ENCODE data around the gene SLC17A9. TPM values are rescaled to one million over a fixed set of nuclear protein-coding genes. Genes with fewer than 3 reads are reported as not detected.
A peak's percentile ranks its signal among the peaks of the same experiment; 100 is the strongest.

Gene SLC17A9
- total and polyA plus RNA-seq, 2 experiments from 2014 or later = 32.0 to 39.3 TPM

- H3K4me2 ChIP-seq = peak overlapping the region; percentile 82
- no peak overlapping the region for H3K27ac Mint-ChIP-seq
- peak overlapping the region; percentile 61 for H3K4me3 ChIP-seq
These were observed 575 bp upstream of the SLC17A9 start for GRCh38 chr20:62951896-62952372.

GRCh38 chr20:62952968-62953838, 694 bp downstream of the SLC17A9 start:
- Histone ChIP-seq H3K4me1 (ENCODE audit: insufficient read depth) (peaks cover 19% of the 10 kb centered on the region), H4K20me1 (replicated peaks; ENCODE audit: insufficient read depth) (peaks cover 16% of the 10 kb centered on the region), H3K4me2 (peak overlapping the region; percentile 82), H3F3A (replicated peaks; ENCODE audit: low read depth) (peaks cover 20% of the 10 kb centered on the region; the same call in 1 of the 2 replicates), H2AFZ (no peak overlapping the region), H3K9me2 (ENCODE audit: insufficient read depth) (no peaks in the 10 kb centered on the region), H3K27me3 (ENCODE audit: insufficient read depth) (no peaks in the 10 kb centered on the region), H3K27ac (ENCODE audit: low read depth) (peak overlapping the region; percentile 9; the same call in 1 of the 2 replicates), H3K36me3 (ENCODE audit: insufficient read depth) (peaks cover 7% of the 10 kb centered on the region), H3K79me2 (replicated peaks; ENCODE audit: insufficient read depth) (peaks cover 39% of the 10 kb centered on the region), H3K4me3 (peak overlapping the region; percentile 61)
- TF ChIP-seq REST (IDR thresholded peaks at IDR 0.05; ENCODE audit: unreplicated experiment) (no peak), ZNF331 (CRISPR knock-in tag; IDR thresholded peaks at IDR 0.05; ENCODE audit: low read depth) (no peak), JUNB (IDR thresholded peaks at IDR 0.05; ENCODE audit: unreplicated experiment) (no peak), ZNF114 (CRISPR knock-in tag; IDR thresholded peaks at IDR 0.05) (no peak)
- ATAC-seq (peak; percentile 19), DNase-seq (ENCODE audit: low spot score) (no peak)
- peak overlapping the region; percentile 72 for H3K4me3 Mint-ChIP-seq
- H3K27me3 Mint-ChIP-seq (ENCODE audit: insufficient read depth, low read depth, poor library complexity) = peaks cover 14% of the 10 kb centered on the region
- no peak overlapping the region for H3K27ac Mint-ChIP-seq
- H3K4me1 Mint-ChIP-seq = peaks cover 16% of the 10 kb centered on the region
- peaks cover 33% of the 10 kb centered on the region for H3K36me3 Mint-ChIP-seq (ENCODE audit: low read depth)
- H3K9me3 Mint-ChIP-seq = no peaks in the 10 kb centered on the region

More at GRCh38 chr20:62951896-62952372, 575 bp upstream of the SLC17A9 start:
- no peaks in the 10 kb centered on the region for H3K27me3 ChIP-seq (ENCODE audit: insufficient read depth)
- H4K20me1 ChIP-seq (replicated peaks; ENCODE audit: insufficient read depth) = peaks cover 29% of the 10 kb centered on the region
- peaks cover 14% of the 10 kb centered on the region for H3K27me3 Mint-ChIP-seq (ENCODE audit: insufficient read depth, low read depth, poor library complexity)
- no peak overlapping the region for H2AFZ ChIP-seq
- H3K36me3 ChIP-seq (ENCODE audit: insufficient read depth) = peaks cover 19% of the 10 kb centered on the region
- H3K4me3 Mint-ChIP-seq = peak overlapping the region; percentile 72
- peaks cover 24% of the 10 kb centered on the region; the same call in 1 of the 2 replicates for H3F3A ChIP-seq (replicated peaks; ENCODE audit: low read depth)
- DNase-seq (ENCODE audit: low spot score) (no peak), ATAC-seq (no peak)
- peaks cover 16% of the 10 kb centered on the region for H3K4me1 Mint-ChIP-seq
- peaks cover 38% of the 10 kb centered on the region for H3K36me3 Mint-ChIP-seq (ENCODE audit: low read depth)
- no peak for TF ChIP-seq EZH2phosphoT487 (IDR thresholded peaks at IDR 0.05; ENCODE audit: unreplicated experiment)
- H3K4me1 ChIP-seq (ENCODE audit: insufficient read depth) = peaks cover 19% of the 10 kb centered on the region
- no peaks in the 10 kb centered on the region for H3K9me3 Mint-ChIP-seq
- H3K9me2 ChIP-seq (ENCODE audit: insufficient read depth) = no peaks in the 10 kb centered on the region
- H3K27ac ChIP-seq (ENCODE audit: low read depth) = no peak overlapping the region
- H3K79me2 ChIP-seq (replicated peaks; ENCODE audit: insufficient read depth) = peaks cover 52% of the 10 kb centered on the region
